Immature natural killer cell (primary cell): ENCODE results near the gene PODXL2. TPM values are rescaled to one million over a fixed set of nuclear protein-coding genes. Genes with fewer than 3 reads are reported as not detected.
"Not testable (repeated sequence)": the region's sequence is repeated elsewhere in the genome, so short reads cannot be mapped to it uniquely, and the experiment has no call there.

Source experiments
- DNase-seq, 3 donors: peaks; one replicate each; pipeline ENCODE4 v3.0.0; 2022; ENCODE audit warnings: mixed read lengths in 1 of 3
- H3K27ac Mint-ChIP-seq, 6 donors: one replicate each; pipeline ENCODE4 v1.8.0; 2020; ENCODE audit warnings: mixed read lengths in 6 of 6, mild to moderate bottlenecking in 5 of 6, inconsistent platforms in 4 of 6, moderate library complexity in 3 of 6
- H3K27me3 Mint-ChIP-seq, 3 donors: one replicate each; pipeline ENCODE4 v1.8.0; 2020 to 2021; ENCODE audit warnings: low read depth in 3 of 3, mild to moderate bottlenecking in 3 of 3, mixed read lengths in 3 of 3, moderate library complexity in 3 of 3, inconsistent platforms in 1 of 3
- H3K36me3 Mint-ChIP-seq, 3 donors: one replicate each; pipeline ENCODE4 v1.8.0; 2020; ENCODE audit warnings: mixed read lengths in 3 of 3, inconsistent platforms in 2 of 3, mild to moderate bottlenecking in 2 of 3
- H3K4me1 Mint-ChIP-seq, 2 donors: one replicate each; pipeline ENCODE4 v1.8.0; 2020; ENCODE audit warnings: inconsistent platforms in 2 of 2, mild to moderate bottlenecking in 2 of 2, mixed read lengths in 2 of 2, moderate library complexity in 1 of 2
- H3K4me3 Mint-ChIP-seq, 5 donors: one replicate each; pipeline ENCODE4 v1.8.0; 2020; ENCODE audit warnings: mild to moderate bottlenecking in 5 of 5, mixed read lengths in 5 of 5, inconsistent platforms in 3 of 5, moderate library complexity in 3 of 5
- H3K9me3 Mint-ChIP-seq, 6 donors: one replicate each; pipeline ENCODE4 v1.8.0; 2020; ENCODE audit warnings: mild to moderate bottlenecking in 6 of 6, mixed read lengths in 6 of 6, inconsistent platforms in 4 of 6, moderate library complexity in 3 of 6
- polyA plus RNA-seq, 3 donors: library from polyadenylated mRNA; unstranded; fragments of 300-500 nt; fragmentation: Illumina TruSeq; gene quantifications; one replicate each; pipeline ENCODE4 v1.2.3, GENCODE V29; 2021

PODXL2 gene
- polyA plus RNA-seq, 3 donors from 2014 or later = 1.9 to 4.9 (median 3.2) TPM

GRCh38 chr3:127680798-127681221, 51.8 kb downstream of the PODXL2 start:
- H3K36me3 Mint-ChIP-seq = peaks cover 0 to 3% (median 0%) of the 10 kb centered on the region in 3 donors
- peak overlapping the region in 1 of 6 donors; percentile 52 for H3K27ac Mint-ChIP-seq
- no peaks in the 10 kb centered on the region for H3K9me3 Mint-ChIP-seq
- H3K4me3 Mint-ChIP-seq = no peak overlapping the region
- peaks cover 5 to 9% of the 10 kb centered on the region in 2 donors for H3K4me1 Mint-ChIP-seq
- H3K27me3 Mint-ChIP-seq = peaks cover 0 to 2% (median 0%) of the 10 kb centered on the region in 3 donors
- DNase-seq = no peak

GRCh38 chr3:127682175-127682554, 53.2 kb downstream of the PODXL2 start:
- not testable (repeated sequence) for H3K27ac Mint-ChIP-seq, DNase-seq, H3K27me3 Mint-ChIP-seq, H3K36me3 Mint-ChIP-seq, H3K4me1 Mint-ChIP-seq, H3K4me3 Mint-ChIP-seq, H3K9me3 Mint-ChIP-seq

GRCh38 chr3:127682561-127682960, 53.6 kb downstream of the PODXL2 start:
- peaks cover 0 to 1% (median 0%) of the 10 kb centered on the region in 3 donors for H3K36me3 Mint-ChIP-seq
- no peak overlapping the region for H3K4me3 Mint-ChIP-seq
- no peak overlapping the region for H3K27ac Mint-ChIP-seq
- DNase-seq = no peak
- H3K9me3 Mint-ChIP-seq = no peaks in the 10 kb centered on the region
- peaks cover 0 to 4% of the 10 kb centered on the region in 2 donors for H3K4me1 Mint-ChIP-seq
- peaks cover 0 to 2% (median 0%) of the 10 kb centered on the region in 3 donors for H3K27me3 Mint-ChIP-seq

- H3K9me3 Mint-ChIP-seq = no peaks in the 10 kb centered on the region
- H3K27me3 Mint-ChIP-seq = peaks cover 0 to 3% (median 3%) of the 10 kb centered on the region in 3 donors
- H3K4me1 Mint-ChIP-seq = peaks cover 0 to 1% of the 10 kb centered on the region in 2 donors
- no peak overlapping the region for H3K4me3 Mint-ChIP-seq
- no peak overlapping the region for H3K27ac Mint-ChIP-seq
- no peak for DNase-seq
- no peaks in the 10 kb centered on the region for H3K36me3 Mint-ChIP-seq
These were observed 56.1 kb downstream of the PODXL2 start for GRCh38 chr3:127684871-127685707.

GRCh38 chr3:127685708-127686511, 56.9 kb downstream of the PODXL2 start:
- peaks cover 0 to 4% (median 3%) of the 10 kb centered on the region in 3 donors for H3K27me3 Mint-ChIP-seq
- H3K36me3 Mint-ChIP-seq = no peaks in the 10 kb centered on the region

GRCh38 chr3:127686512-127686894, 57.5 kb downstream of the PODXL2 start:
- Mint-ChIP-seq H3K27ac (no peak overlapping the region), H3K27me3 (peaks cover 0 to 4% (median 3%) of the 10 kb centered on the region in 3 donors), H3K4me1 (peaks cover 0 to 1% of the 10 kb centered on the region in 2 donors), H3K4me3 (no peak overlapping the region), H3K9me3 (no peaks in the 10 kb centered on the region), H3K36me3 (no peaks in the 10 kb centered on the region)
- no peak for DNase-seq

More at GRCh38 chr3:127685708-127686511, 56.9 kb downstream of the PODXL2 start:
- H3K4me1 Mint-ChIP-seq = peaks cover 0 to 1% of the 10 kb centered on the region in 2 donors
- DNase-seq = no peak
- H3K4me3 Mint-ChIP-seq = no peak overlapping the region
- no peaks in the 10 kb centered on the region for H3K9me3 Mint-ChIP-seq
- H3K27ac Mint-ChIP-seq = no peak overlapping the region

- no peak for DNase-seq
- Mint-ChIP-seq H3K27me3 (peaks cover 0 to 3% (median 3%) of the 10 kb centered on the region in 3 donors), H3K27ac (no peak overlapping the region), H3K4me3 (no peak overlapping the region), H3K9me3 (no peaks in the 10 kb centered on the region), H3K36me3 (no peaks in the 10 kb centered on the region), H3K4me1 (peaks cover 0 to 1% of the 10 kb centered on the region in 2 donors)
These were observed 58.3 kb downstream of the PODXL2 start for GRCh38 chr3:127687228-127687737.

- peaks cover 0 to 1% of the 10 kb centered on the region in 2 donors for H3K4me1 Mint-ChIP-seq
- H3K27ac Mint-ChIP-seq = no peak overlapping the region
- DNase-seq = no peak
- no peaks in the 10 kb centered on the region for H3K9me3 Mint-ChIP-seq
- H3K4me3 Mint-ChIP-seq = no peak overlapping the region
- H3K27me3 Mint-ChIP-seq = peaks cover 2 to 3% (median 2%) of the 10 kb centered on the region in 3 donors
- no peaks in the 10 kb centered on the region for H3K36me3 Mint-ChIP-seq
These were observed 59.0 kb downstream of the PODXL2 start for GRCh38 chr3:127688022-127688415.

- H3K9me3 Mint-ChIP-seq = no peaks in the 10 kb centered on the region
- no peak overlapping the region for H3K27ac Mint-ChIP-seq
- H3K4me1 Mint-ChIP-seq = no peaks in the 10 kb centered on the region
- H3K36me3 Mint-ChIP-seq = no peaks in the 10 kb centered on the region
- no peak overlapping the region for H3K4me3 Mint-ChIP-seq
- DNase-seq = no peak
- H3K27me3 Mint-ChIP-seq = peaks cover 2 to 7% (median 3%) of the 10 kb centered on the region in 3 donors
These were observed 59.7 kb downstream of the PODXL2 start for GRCh38 chr3:127688416-127689265.

GRCh38 chr3:127689266-127689860, 60.4 kb downstream of the PODXL2 start:
- no peaks in the 10 kb centered on the region for H3K4me1 Mint-ChIP-seq
- DNase-seq = no peak
- H3K36me3 Mint-ChIP-seq = no peaks in the 10 kb centered on the region
- H3K27me3 Mint-ChIP-seq = peaks cover 2 to 7% (median 3%) of the 10 kb centered on the region in 3 donors
- H3K4me3 Mint-ChIP-seq = no peak overlapping the region
- no peaks in the 10 kb centered on the region for H3K9me3 Mint-ChIP-seq
- no peak overlapping the region for H3K27ac Mint-ChIP-seq

- no peak overlapping the region for H3K4me3 Mint-ChIP-seq
- H3K27ac Mint-ChIP-seq = no peak overlapping the region
- no peak for DNase-seq
- H3K4me1 Mint-ChIP-seq = no peaks in the 10 kb centered on the region
- peaks cover 2 to 7% (median 3%) of the 10 kb centered on the region in 3 donors for H3K27me3 Mint-ChIP-seq
- H3K36me3 Mint-ChIP-seq = no peaks in the 10 kb centered on the region
- no peaks in the 10 kb centered on the region for H3K9me3 Mint-ChIP-seq
These were observed 61.1 kb downstream of the PODXL2 start for GRCh38 chr3:127690106-127690505.

GRCh38 chr3:127690823-127691452, 62.0 kb downstream of the PODXL2 start:
- Mint-ChIP-seq H3K4me1 (no peaks in the 10 kb centered on the region), H3K36me3 (no peaks in the 10 kb centered on the region), H3K27me3 (peaks cover 2 to 7% (median 3%) of the 10 kb centered on the region in 3 donors), H3K9me3 (no peaks in the 10 kb centered on the region), H3K4me3 (no peak overlapping the region), H3K27ac (no peak overlapping the region)
- no peak for DNase-seq
